ENCODE measurements around the gene SDF2. TPM values are rescaled to one million over a fixed set of nuclear protein-coding genes. Genes with fewer than 3 reads are reported as not detected.

The SDF2 gene
- total and polyA plus RNA-seq, 10 of the 15 experiments (the other 5 are each of a cell fraction or from before 2014, with no cell fraction given) = 29.8 to 81.0 (median 41.5) TPM

DNA sequence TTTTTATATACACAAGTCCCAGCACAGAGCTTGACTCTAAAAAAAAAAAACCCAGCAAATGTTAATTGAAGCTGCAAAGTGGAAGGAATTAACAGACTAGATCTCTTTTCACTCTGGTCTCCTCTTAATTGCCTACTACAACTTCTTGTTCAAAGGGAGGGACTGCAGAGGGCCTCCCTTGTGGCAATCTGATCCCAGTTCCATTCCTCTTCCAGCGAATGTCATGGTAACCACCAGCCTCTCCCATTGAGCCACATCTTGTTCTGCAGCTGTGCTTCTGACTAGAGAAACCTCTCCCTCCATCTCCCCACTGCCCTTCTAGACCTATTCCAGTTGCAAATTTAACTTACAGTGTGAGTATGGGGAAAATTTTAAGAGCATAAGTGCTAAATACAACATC lies 6.2 kb upstream of the SDF2 start:
- no peaks in the 10 kb centered on the region for H3K27me3 ChIP-seq (replicated peaks in 1 of 2; ENCODE audit: control insufficient read depth in 2 of 2, insufficient read depth in 2 of 2, low read length in 1 of 2)
- no peak overlapping the region for H3K4me2 ChIP-seq (ENCODE audit: control insufficient read depth, insufficient read depth)
- no peak overlapping the region for H3K4me3 ChIP-seq
- peaks cover 3 to 35% of the 10 kb centered on the region in 2 experiments for H3K36me3 ChIP-seq (ENCODE audit: control insufficient read depth in 2 of 2, insufficient read depth in 2 of 2, low read length in 1 of 2)
- CTCF ChIA-PET = interaction anchor here (0.9 to 2.9 kb wide), 5 partner anchors 16 to 120 kb away, joined by 3 to 16 read pairs (median 4); partner anchors contain the start of gene BLTP2
- no peak overlapping the region for H3K27ac ChIP-seq (ENCODE audit: control insufficient read depth, insufficient read depth)
- no peak overlapping the region for H2AFZ ChIP-seq (ENCODE audit: control insufficient read depth, low read depth, low read length)
- SMC1A ChIA-PET (ENCODE audit: uncharacterized antibody, unreplicated experiment) = interaction anchor here (1.1 to 1.6 kb wide), 3 partner anchors 15 to 42 kb away, joined by 3 to 12 read pairs (median 4); no protein-coding TSS in a partner anchor
- TF ChIP-seq, protein P1, sequence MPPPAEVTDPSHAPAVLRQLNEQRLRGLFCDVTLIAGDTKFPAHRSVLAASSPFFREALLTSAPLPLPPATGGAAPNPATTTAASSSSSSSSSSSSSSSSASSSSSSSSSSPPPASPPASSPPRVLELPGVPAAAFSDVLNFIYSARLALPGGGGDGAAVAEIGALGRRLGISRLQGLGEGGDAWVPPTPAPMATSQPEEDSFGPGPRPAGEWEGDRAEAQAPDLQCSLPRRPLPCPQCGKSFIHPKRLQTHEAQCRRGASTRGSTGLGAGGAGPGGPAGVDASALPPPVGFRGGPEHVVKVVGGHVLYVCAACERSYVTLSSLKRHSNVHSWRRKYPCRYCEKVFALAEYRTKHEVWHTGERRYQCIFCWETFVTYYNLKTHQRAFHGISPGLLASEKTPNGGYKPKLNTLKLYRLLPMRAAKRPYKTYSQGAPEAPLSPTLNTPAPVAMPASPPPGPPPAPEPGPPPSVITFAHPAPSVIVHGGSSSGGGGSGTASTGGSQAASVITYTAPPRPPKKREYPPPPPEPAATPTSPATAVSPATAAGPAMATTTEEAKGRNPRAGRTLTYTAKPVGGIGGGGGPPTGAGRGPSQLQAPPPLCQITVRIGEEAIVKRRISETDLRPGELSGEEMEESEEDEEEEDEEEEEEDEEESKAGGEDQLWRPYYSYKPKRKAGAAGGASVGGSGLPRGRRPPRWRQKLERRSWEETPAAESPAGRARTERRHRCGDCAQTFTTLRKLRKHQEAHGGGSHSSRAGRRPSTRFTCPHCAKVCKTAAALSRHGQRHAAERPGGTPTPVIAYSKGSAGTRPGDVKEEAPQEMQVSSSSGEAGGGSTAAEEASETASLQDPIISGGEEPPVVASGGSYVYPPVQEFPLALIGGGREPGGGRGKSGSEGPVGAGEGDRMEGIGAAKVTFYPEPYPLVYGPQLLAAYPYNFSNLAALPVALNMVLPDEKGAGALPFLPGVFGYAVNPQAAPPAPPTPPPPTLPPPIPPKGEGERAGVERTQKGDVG (CRISPR knock-in tag; IDR thresholded peaks at IDR 0.05) = no peak
- no peak for TF ChIP-seq SMAD1 (IDR thresholded peaks at IDR 0.05; ENCODE audit: low read depth, partially characterized antibody)
- no peak for TF ChIP-seq CHD1 (IDR thresholded peaks at IDR 0.05; ENCODE audit: low read depth, low read length)
- TF ChIP-seq, protein P2, sequence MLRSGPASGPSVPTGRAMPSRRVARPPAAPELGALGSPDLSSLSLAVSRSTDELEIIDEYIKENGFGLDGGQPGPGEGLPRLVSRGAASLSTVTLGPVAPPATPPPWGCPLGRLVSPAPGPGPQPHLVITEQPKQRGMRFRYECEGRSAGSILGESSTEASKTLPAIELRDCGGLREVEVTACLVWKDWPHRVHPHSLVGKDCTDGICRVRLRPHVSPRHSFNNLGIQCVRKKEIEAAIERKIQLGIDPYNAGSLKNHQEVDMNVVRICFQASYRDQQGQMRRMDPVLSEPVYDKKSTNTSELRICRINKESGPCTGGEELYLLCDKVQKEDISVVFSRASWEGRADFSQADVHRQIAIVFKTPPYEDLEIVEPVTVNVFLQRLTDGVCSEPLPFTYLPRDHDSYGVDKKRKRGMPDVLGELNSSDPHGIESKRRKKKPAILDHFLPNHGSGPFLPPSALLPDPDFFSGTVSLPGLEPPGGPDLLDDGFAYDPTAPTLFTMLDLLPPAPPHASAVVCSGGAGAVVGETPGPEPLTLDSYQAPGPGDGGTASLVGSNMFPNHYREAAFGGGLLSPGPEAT (IDR thresholded peaks at IDR 0.05; ENCODE audit: low read depth) = no peak
- no peak for TF ChIP-seq TCF3 (IDR thresholded peaks at IDR 0.05; ENCODE audit: borderline replicate concordance, insufficient read depth, low read depth, low read length)
- no peak for TF ChIP-seq SREBF2 (IDR thresholded peaks at IDR 0.05; ENCODE audit: low read length)
- TF ChIP-seq SUZ12 (IDR thresholded peaks at IDR 0.05; ENCODE audit: unreplicated experiment) = no peak
- TF ChIP-seq, protein P3, sequence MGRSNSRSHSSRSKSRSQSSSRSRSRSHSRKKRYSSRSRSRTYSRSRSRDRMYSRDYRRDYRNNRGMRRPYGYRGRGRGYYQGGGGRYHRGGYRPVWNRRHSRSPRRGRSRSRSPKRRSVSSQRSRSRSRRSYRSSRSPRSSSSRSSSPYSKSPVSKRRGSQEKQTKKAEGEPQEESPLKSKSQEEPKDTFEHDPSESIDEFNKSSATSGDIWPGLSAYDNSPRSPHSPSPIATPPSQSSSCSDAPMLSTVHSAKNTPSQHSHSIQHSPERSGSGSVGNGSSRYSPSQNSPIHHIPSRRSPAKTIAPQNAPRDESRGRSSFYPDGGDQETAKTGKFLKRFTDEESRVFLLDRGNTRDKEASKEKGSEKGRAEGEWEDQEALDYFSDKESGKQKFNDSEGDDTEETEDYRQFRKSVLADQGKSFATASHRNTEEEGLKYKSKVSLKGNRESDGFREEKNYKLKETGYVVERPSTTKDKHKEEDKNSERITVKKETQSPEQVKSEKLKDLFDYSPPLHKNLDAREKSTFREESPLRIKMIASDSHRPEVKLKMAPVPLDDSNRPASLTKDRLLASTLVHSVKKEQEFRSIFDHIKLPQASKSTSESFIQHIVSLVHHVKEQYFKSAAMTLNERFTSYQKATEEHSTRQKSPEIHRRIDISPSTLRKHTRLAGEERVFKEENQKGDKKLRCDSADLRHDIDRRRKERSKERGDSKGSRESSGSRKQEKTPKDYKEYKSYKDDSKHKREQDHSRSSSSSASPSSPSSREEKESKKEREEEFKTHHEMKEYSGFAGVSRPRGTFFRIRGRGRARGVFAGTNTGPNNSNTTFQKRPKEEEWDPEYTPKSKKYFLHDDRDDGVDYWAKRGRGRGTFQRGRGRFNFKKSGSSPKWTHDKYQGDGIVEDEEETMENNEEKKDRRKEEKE (IDR thresholded peaks at IDR 0.05) = no peak
- no peak for DNase-seq (ENCODE audit: low read depth, low spot score)
- no peak for FAIRE-seq
- RAD21 ChIA-PET (ENCODE audit: unreplicated experiment) = no interaction called here
- BruUV-seq (replicated peaks) = no TSS peak
- H3K9me3 ChIP-seq (replicated peaks; ENCODE audit: control insufficient read depth, insufficient read depth, low read length) = no peaks in the 10 kb centered on the region
- peaks cover 3% of the 10 kb centered on the region; the same call in 1 of the 2 replicates for H3K4me1 ChIP-seq (ENCODE audit: control insufficient read depth, insufficient read depth, low read length)
- peaks cover 4% of the 10 kb centered on the region; the same call in 1 of the 2 replicates for H4K20me1 ChIP-seq (ENCODE audit: control insufficient read depth, insufficient read depth)
- intact Hi-C loops (cut with micrococcal nuclease; ENCODE audit: unreplicated experiment) = no loop called here
- in situ Hi-C loops (cut with MboI) = no loop called here
- WGBS (ENCODE audit: insufficient coverage, insufficient replicate concordance, low lambda C conversion rate, missing lambda C conversion rate) = 100% methylated on average over 1 of the region's 1 CpG
- POLR2A ChIA-PET = interaction anchor here (0.6 to 1.9 kb wide), 5 partner anchors 16 to 898 kb away, joined by 3 to 8 read pairs (median 3); partner anchors contain the start of genes BLTP2 and RPL23A
- ATAC-seq = no peak
- H3K79me2 ChIP-seq (ENCODE audit: control insufficient read depth, insufficient read depth, low read length) = peaks cover 39% of the 10 kb centered on the region
- no peak overlapping the region for H3K9ac ChIP-seq (ENCODE audit: control insufficient read depth, insufficient read depth, low read length)

Measured in GM12878 (cell line).